Fibroblast of lung (primary cell): ENCODE measurements around the gene ARHGAP6.

ENCODE experiments used
- EZH2 ChIP-seq: IDR thresholded peaks from 2 replicates; pipeline ENCODE4 v1.5.1; 2012; ENCODE audit warnings: low read length, control low read depth, mild to moderate bottlenecking; ENCODE audit errors: missing control alignments
- TF ChIP-seq, protein P1 (sequence below), 2 donors: IDR thresholded peaks in 1 of 2; conservative IDR thresholded peaks in 1 of 2; 1 replicate in 1 of 2; 2 replicates in 1 of 2; pipeline ENCODE4 v1.5.1; 2011 to 2012; ENCODE audit warnings: low read length in 2 of 2, control low read depth in 1 of 2, inconsistent platforms in 1 of 2, low read depth in 1 of 2, mild to moderate bottlenecking in 1 of 2

DNA sequence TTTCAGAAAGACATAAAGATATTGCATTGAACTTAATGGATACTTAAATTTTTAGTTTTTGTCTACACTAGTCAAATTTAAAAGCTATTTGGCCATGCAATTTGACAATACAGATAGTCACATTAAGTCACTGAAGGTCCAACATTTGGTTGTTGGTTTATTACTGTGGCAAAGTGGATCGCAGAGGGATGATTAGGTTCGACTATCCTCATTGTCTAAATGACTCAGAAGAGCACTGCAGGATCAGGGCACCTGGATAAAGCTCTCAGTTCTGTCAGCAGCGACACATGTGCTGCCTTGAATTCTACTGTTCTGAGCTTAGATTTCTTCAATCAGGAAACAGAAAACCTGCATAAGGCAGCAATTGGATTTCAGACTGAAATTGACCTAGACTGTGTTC is 241.8 kb downstream of the ARHGAP6 start:
- TF ChIP-seq, protein P1, sequence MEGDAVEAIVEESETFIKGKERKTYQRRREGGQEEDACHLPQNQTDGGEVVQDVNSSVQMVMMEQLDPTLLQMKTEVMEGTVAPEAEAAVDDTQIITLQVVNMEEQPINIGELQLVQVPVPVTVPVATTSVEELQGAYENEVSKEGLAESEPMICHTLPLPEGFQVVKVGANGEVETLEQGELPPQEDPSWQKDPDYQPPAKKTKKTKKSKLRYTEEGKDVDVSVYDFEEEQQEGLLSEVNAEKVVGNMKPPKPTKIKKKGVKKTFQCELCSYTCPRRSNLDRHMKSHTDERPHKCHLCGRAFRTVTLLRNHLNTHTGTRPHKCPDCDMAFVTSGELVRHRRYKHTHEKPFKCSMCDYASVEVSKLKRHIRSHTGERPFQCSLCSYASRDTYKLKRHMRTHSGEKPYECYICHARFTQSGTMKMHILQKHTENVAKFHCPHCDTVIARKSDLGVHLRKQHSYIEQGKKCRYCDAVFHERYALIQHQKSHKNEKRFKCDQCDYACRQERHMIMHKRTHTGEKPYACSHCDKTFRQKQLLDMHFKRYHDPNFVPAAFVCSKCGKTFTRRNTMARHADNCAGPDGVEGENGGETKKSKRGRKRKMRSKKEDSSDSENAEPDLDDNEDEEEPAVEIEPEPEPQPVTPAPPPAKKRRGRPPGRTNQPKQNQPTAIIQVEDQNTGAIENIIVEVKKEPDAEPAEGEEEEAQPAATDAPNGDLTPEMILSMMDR (conservative IDR thresholded peaks at IDR 0.05 in 1 of 2, IDR thresholded peaks at IDR 0.05 in 1 of 2; ENCODE audit: low read depth in 1 of 2, low read length in 2 of 2) = no peak
- no peak for TF ChIP-seq EZH2
